Left lung (tissue), 10 donors: ENCODE data around the gene GCNT4. TPM values are rescaled to one million over a fixed set of nuclear protein-coding genes. Genes with fewer than 3 reads are reported as not detected.

Experiments
- ATAC-seq: fragments of 200-7000 bp; cut with Tn5 transposase; one replicate; pipeline ENCODE4 v1.9.1; 2020; ENCODE audit warnings: moderate library complexity
- DNase-seq, 4 donors: peaks; one replicate each; pipeline ENCODE4 v3.0.0-alpha.2; 2013 to 2020
- H3K27ac ChIP-seq, 2 donors: fragments of 200-600 bp; sonication (generic) in 1 of 2; one replicate each; pipeline versions ENCODE4 v1.5.0 to v1.8.0; 2020 to 2021
- H3K27me3 ChIP-seq, 2 donors: fragments of 200-600 bp; sonication (generic) in 1 of 2; one replicate each; pipeline versions ENCODE4 v1.5.0 to v1.8.0; 2020 to 2021
- H3K36me3 ChIP-seq, 2 donors: fragments of 200-600 bp; sonication (generic) in 1 of 2; one replicate each; pipeline versions ENCODE4 v1.5.0 to v1.8.0; 2020 to 2021
- H3K4me1 ChIP-seq, 2 donors: fragments of 200-600 bp; one replicate each; pipeline ENCODE4 v1.8.0; 2021
- H3K4me3 ChIP-seq, 2 donors: fragments of 200-600 bp; sonication (generic) in 1 of 2; one replicate each; pipeline versions ENCODE4 v1.5.0 to v1.8.0; 2020 to 2021; ENCODE audit warnings: mild to moderate bottlenecking in 1 of 2
- H3K9me3 ChIP-seq, 2 donors: fragments of 200-600 bp; sonication (generic) in 1 of 2; one replicate each; pipeline versions ENCODE4 v1.5.0 to v1.8.0; 2020 to 2021
- CTCF ChIP-seq, 2 donors: fragments of 200-600 bp; sonication (generic) in 1 of 2; IDR thresholded peaks; one replicate each; pipeline versions ENCODE4 v1.5.0 to v1.8.0; 2021; ENCODE audit warnings: antibody characterized with exemption in 2 of 2
- intact Hi-C, 2 donors: fragments of 100-400 bp; cut with DNase I; formaldehyde crosslinking; loops; one replicate each; pipeline versions ENCODE4 v1.11.2 to v1.14.2; 2022
- polyA plus RNA-seq, 6 donors: library from polyadenylated mRNA; unstranded; fragments of 120-200 nt; gene quantifications; one replicate each; pipeline ENCODE4 v1.2.1, GENCODE V29; 2013; ENCODE audit not compliant: insufficient read length in 6 of 6
- total RNA-seq, 2 donors: library from RNA; stranded (reverse); fragmentation: NEBNext Ultra II Directional; extraction: Animal tissue kit (Norgen Biotek cat#: 25700); gene quantifications; one replicate each; pipeline ENCODE4 v1.2.1, GENCODE V29; 2021
- donor health status: DM: no; HTN: yes; CAD: no.
- donor health status: DM: no; HTN: no; CAD: no.

The GCNT4 gene
- total and polyA plus RNA-seq, 8 donors, result 0.90 to 3.6 (median 1.1) TPM

- Histone ChIP-seq H3K27me3 (no peaks in the 10 kb centered on the region), H3K4me3 (no peak overlapping the region), H3K27ac (no peak overlapping the region), H3K36me3 (no peaks in the 10 kb centered on the region), H3K9me3 (peaks cover 0 to 2% of the 10 kb centered on the region in 2 donors), H3K4me1 (no peaks in the 10 kb centered on the region)
- ATAC-seq (no peak), DNase-seq (no peak)
- intact Hi-C loops, result no loop called here
- no peak for TF ChIP-seq CTCF (IDR thresholded peaks at IDR 0.05)
Observed at GRCh38 chr5:75017971-75018370, 34.4 kb downstream of the GCNT4 start.

- no peak for TF ChIP-seq CTCF (IDR thresholded peaks at IDR 0.05)
- Histone ChIP-seq H3K27ac (no peak overlapping the region), H3K36me3 (no peaks in the 10 kb centered on the region), H3K4me3 (no peak overlapping the region), H3K4me1 (no peaks in the 10 kb centered on the region), H3K9me3 (peaks cover 0 to 2% of the 10 kb centered on the region in 2 donors), H3K27me3 (no peaks in the 10 kb centered on the region)
- no peak for ATAC-seq
- intact Hi-C loops, result no loop called here
- no peak for DNase-seq
Observed at GRCh38 chr5:75016896-75017295, 35.5 kb downstream of the GCNT4 start.

- DNase-seq (no peak), ATAC-seq (no peak)
- intact Hi-C loops, result no loop called here
- H3K27me3 ChIP-seq, result no peaks in the 10 kb centered on the region
- H3K4me1 ChIP-seq, result no peaks in the 10 kb centered on the region
- no peak overlapping the region for H3K4me3 ChIP-seq
- peaks cover 0 to 2% of the 10 kb centered on the region in 2 donors for H3K9me3 ChIP-seq
- H3K27ac ChIP-seq, result no peak overlapping the region
- TF ChIP-seq CTCF (IDR thresholded peaks at IDR 0.05), result no peak
- no peaks in the 10 kb centered on the region for H3K36me3 ChIP-seq
Observed at GRCh38 chr5:75012748-75013147, 39.6 kb downstream of the GCNT4 start.

DNA sequence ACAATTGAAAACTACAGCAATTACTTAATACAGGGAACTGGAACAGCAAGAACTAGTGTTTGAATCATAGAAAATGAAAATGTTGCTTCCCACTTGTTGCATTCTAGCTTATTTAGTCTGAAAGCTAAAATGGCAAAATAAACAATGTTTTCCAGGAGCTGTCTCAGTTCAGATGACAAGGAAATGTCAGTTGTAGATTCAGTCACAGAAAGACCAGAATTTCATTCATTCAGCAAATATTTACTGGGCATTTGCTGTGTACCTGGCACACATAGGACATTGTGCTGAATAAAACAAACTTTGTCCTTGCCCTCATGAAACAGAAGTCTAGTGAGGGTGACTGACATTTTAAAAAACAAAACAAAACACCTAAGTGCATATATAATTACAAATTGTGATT lies 41.5 kb downstream of the GCNT4 start:
- no peak for TF ChIP-seq CTCF (IDR thresholded peaks at IDR 0.05)

DNA sequence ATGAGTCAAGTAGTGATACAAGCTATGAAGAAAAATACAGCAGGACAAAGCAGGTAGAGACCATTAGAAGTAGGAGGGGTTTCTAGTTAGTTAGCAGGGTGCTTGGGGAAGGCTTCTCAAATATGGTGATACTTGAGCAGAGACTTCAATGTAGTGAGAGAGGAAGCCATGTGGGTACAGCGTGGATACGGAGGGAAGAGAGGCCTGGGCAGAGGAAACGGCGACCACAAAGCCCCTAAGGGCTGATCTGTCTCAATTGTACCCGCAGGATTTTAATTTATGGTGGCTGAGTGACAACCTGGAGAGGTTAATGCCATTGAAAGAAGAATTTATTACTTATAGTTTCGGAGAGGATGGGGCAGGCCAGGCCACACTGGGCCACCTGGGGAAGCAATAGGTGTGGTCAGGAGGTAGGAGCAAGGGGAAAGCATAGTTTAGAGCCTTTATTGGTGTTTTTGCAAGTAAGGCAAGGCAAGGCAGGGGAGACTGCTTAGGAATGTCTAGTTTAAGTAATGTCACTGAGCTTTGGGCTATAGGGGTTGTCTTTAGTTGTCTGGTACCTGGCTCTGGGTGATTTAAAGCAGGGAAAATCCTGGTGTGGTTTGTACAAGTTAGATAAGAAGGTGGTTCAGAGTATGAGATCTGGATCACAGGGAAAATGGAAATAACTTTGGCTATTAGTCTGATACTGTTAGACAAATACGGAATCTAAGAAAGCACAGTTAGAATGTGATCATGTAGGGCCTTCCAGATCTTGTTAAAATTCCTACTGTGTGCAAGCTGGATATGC lies 42.6 kb downstream of the GCNT4 start:
- intact Hi-C loops, result no loop called here

More for the DNA sequence above, 41.5 kb downstream of the GCNT4 start:
- H3K36me3 ChIP-seq, result no peaks in the 10 kb centered on the region
- H3K4me1 ChIP-seq, result no peaks in the 10 kb centered on the region
- no peak overlapping the region for H3K27ac ChIP-seq
- peaks cover 0 to 5% of the 10 kb centered on the region in 2 donors for H3K9me3 ChIP-seq
- H3K4me3 ChIP-seq, result no peak overlapping the region
- intact Hi-C loops, result no loop called here
- H3K27me3 ChIP-seq, result no peaks in the 10 kb centered on the region
- ATAC-seq (no peak), DNase-seq (no peak)

More for the DNA sequence above, 42.6 kb downstream of the GCNT4 start:
- ATAC-seq (no peak), DNase-seq (no peak)
- Histone ChIP-seq H3K27ac (no peak overlapping the region), H3K4me3 (no peak overlapping the region), H3K9me3 (peaks cover 0 to 14% of the 10 kb centered on the region in 2 donors), H3K36me3 (no peaks in the 10 kb centered on the region), H3K4me1 (no peaks in the 10 kb centered on the region), H3K27me3 (no peaks in the 10 kb centered on the region)
- TF ChIP-seq CTCF (IDR thresholded peaks at IDR 0.05), result no peak
